ENCODE data around the gene FAM13B.

FAM13B gene

GRCh38 chr5:138038826-138039225, 5.9 kb upstream of the FAM13B start:
- H3K9ac ChIP-seq = no peak overlapping the region
- no peak overlapping the region for H2AFZ ChIP-seq
- H3K27me3 ChIP-seq (ENCODE audit: control insufficient read depth, insufficient read depth, low read length) = no peaks in the 10 kb centered on the region
- no peak overlapping the region for H3K4me3 ChIP-seq (ENCODE audit: low read depth, low read length)
- H3K36me3 ChIP-seq (ENCODE audit: control insufficient read depth, insufficient read depth, low read length) = no peaks in the 10 kb centered on the region
- TF ChIP-seq, protein P1, sequence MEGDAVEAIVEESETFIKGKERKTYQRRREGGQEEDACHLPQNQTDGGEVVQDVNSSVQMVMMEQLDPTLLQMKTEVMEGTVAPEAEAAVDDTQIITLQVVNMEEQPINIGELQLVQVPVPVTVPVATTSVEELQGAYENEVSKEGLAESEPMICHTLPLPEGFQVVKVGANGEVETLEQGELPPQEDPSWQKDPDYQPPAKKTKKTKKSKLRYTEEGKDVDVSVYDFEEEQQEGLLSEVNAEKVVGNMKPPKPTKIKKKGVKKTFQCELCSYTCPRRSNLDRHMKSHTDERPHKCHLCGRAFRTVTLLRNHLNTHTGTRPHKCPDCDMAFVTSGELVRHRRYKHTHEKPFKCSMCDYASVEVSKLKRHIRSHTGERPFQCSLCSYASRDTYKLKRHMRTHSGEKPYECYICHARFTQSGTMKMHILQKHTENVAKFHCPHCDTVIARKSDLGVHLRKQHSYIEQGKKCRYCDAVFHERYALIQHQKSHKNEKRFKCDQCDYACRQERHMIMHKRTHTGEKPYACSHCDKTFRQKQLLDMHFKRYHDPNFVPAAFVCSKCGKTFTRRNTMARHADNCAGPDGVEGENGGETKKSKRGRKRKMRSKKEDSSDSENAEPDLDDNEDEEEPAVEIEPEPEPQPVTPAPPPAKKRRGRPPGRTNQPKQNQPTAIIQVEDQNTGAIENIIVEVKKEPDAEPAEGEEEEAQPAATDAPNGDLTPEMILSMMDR (IDR thresholded peaks at IDR 0.05) = no peak
- peaks cover under 1% of the 10 kb centered on the region for H3K4me1 ChIP-seq
- no peaks in the 10 kb centered on the region for H3K79me2 ChIP-seq
- H3K27ac ChIP-seq = no peak overlapping the region
- no peak overlapping the region for H3K4me2 ChIP-seq (ENCODE audit: low read length)
- H3K9me3 ChIP-seq (ENCODE audit: control insufficient read depth, low read length) = no peaks in the 10 kb centered on the region

DNA sequence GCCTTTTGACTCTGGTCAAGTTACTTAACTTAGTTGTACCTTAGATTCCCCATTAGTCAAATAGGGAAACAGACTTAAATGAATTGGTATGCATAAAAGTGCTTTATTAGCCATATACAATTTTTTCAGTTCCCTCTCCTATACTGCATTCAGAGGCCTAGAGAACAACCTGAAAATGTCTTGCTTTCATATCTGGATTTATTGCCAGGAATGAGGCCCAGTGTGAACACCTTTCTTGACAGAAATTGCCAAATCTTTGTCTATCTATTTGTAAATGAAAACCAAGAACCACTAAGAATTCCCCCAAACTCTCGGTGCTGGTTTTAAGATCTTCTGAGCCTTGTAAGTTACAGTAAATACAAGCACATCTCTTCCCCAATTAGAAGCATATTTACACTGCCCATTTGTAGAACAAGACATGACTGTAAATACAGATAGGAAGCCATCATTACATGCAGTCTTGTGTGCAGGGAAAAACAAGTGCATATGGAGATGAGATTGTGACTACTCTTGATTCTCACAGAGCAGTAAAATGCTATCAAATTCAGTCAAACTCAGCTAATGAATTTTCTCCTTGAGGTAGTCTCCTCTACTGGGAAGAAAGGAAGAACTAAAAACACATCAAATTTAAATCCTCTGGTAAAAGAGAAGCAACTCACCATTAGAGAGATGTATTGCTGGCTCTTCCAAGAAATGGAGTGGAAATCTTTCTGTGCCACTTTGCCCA, 5.2 kb upstream of the FAM13B start:
- H3K9ac ChIP-seq = no peak overlapping the region
- no peaks in the 10 kb centered on the region for H3K9me3 ChIP-seq (ENCODE audit: control insufficient read depth, low read length)
- H3K79me2 ChIP-seq = no peaks in the 10 kb centered on the region
- H3K27ac ChIP-seq = no peak overlapping the region
- no peak overlapping the region for H3K4me2 ChIP-seq (ENCODE audit: low read length)
- no peak overlapping the region for H2AFZ ChIP-seq
- no peaks in the 10 kb centered on the region for H3K36me3 ChIP-seq (ENCODE audit: control insufficient read depth, insufficient read depth, low read length)
- TF ChIP-seq, protein P1 (IDR thresholded peaks at IDR 0.05) = no peak
- peaks cover 4% of the 10 kb centered on the region for H3K4me1 ChIP-seq
- H3K27me3 ChIP-seq (ENCODE audit: control insufficient read depth, insufficient read depth, low read length) = no peaks in the 10 kb centered on the region
- no peak overlapping the region for H3K4me3 ChIP-seq (ENCODE audit: low read depth, low read length)

DNA sequence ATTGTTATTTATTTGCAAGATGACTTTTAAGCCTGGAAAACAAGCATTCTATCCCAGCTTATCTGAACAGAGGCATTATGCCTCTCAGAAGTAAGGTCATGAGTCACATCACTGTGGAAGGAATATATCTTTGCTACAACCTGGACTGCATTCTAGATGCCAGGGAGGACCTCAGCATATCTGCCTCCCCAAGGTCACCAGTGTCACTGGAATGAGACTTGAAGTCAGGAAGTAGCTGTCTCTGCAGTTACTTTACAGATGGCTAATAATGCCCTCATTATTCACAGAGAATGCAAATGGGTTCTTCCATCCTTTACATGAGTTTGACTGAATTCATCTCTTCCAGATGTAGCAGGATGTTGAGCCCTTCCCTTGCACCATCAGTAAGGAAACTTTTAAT, 4.4 kb upstream of the FAM13B start:
- Histone ChIP-seq H2AFZ (no peak overlapping the region), H3K36me3 (ENCODE audit: control insufficient read depth, insufficient read depth, low read length) (no peaks in the 10 kb centered on the region), H3K4me1 (peaks cover 4% of the 10 kb centered on the region), H3K9me3 (ENCODE audit: control insufficient read depth, low read length) (no peaks in the 10 kb centered on the region), H3K4me2 (ENCODE audit: low read length) (no peak overlapping the region), H3K9ac (no peak overlapping the region), H3K4me3 (ENCODE audit: low read depth, low read length) (no peak overlapping the region), H3K27me3 (ENCODE audit: control insufficient read depth, insufficient read depth, low read length) (no peaks in the 10 kb centered on the region), H3K27ac (no peak overlapping the region), H3K79me2 (no peaks in the 10 kb centered on the region)
- TF ChIP-seq, protein P1 (IDR thresholded peaks at IDR 0.05) = no peak

- Histone ChIP-seq H2AFZ (peak overlapping the region; percentile 82), H3K9me3 (ENCODE audit: control insufficient read depth, low read length) (no peaks in the 10 kb centered on the region), H3K4me1 (peaks cover 4% of the 10 kb centered on the region), H3K27me3 (ENCODE audit: control insufficient read depth, insufficient read depth, low read length) (no peaks in the 10 kb centered on the region), H3K9ac (no peak overlapping the region), H3K4me2 (ENCODE audit: low read length) (peak overlapping the region; percentile 25), H3K27ac (peak overlapping the region; percentile 29), H3K36me3 (ENCODE audit: control insufficient read depth, insufficient read depth, low read length) (no peaks in the 10 kb centered on the region), H3K79me2 (peaks cover 10% of the 10 kb centered on the region), H3K4me3 (ENCODE audit: low read depth, low read length) (no peak overlapping the region)
- TF ChIP-seq, protein P1 (IDR thresholded peaks at IDR 0.05) = peak; percentile 92
These were observed 3.0 kb upstream of the FAM13B start for GRCh38 chr5:138035605-138036537.
